H9 (cell line): ENCODE results near the gene STYXL1. TPM values are rescaled to one million over a fixed set of nuclear protein-coding genes. Genes with fewer than 3 reads are reported as not detected.
A peak's percentile ranks its signal among the peaks of the same experiment; 100 is the strongest.

Experiments
- DNase-seq: peaks from one replicate; pipeline ENCODE4 v3.0.0-alpha.2; 2017
- H2AFZ ChIP-seq: one replicate; pipeline ENCODE4 v1.6.1; 2013; ENCODE audit warnings: mild to moderate bottlenecking, low read length, control low read depth, moderate library complexity
- H2AK5ac ChIP-seq: 2 replicates; pipeline ENCODE4 v1.6.1; 2013; ENCODE audit warnings: low read length, control low read depth, mixed read lengths; ENCODE audit not compliant: insufficient read length
- H2BK120ac ChIP-seq: one replicate; pipeline ENCODE4 v1.6.1; 2013; ENCODE audit warnings: low read depth, mild to moderate bottlenecking, low read length, control low read depth, inconsistent platforms; ENCODE audit not compliant: poor library complexity, severe bottlenecking
- H2BK12ac ChIP-seq: 2 replicates; pipeline ENCODE4 v1.6.1; 2013; ENCODE audit warnings: low read length, control low read depth, mixed read lengths, low read depth; ENCODE audit not compliant: insufficient read length
- H2BK15ac ChIP-seq: 2 replicates; pipeline ENCODE4 v1.6.1; 2013; ENCODE audit warnings: low read depth, low read length, control low read depth
- H2BK20ac ChIP-seq: one replicate; pipeline ENCODE4 v1.6.1; 2013; ENCODE audit warnings: low read depth, mild to moderate bottlenecking, low read length, control low read depth, inconsistent platforms; ENCODE audit not compliant: poor library complexity, severe bottlenecking
- H2BK5ac ChIP-seq: 2 replicates; pipeline ENCODE4 v1.6.1; 2013; ENCODE audit warnings: low read length, control low read depth, mixed read lengths; ENCODE audit not compliant: insufficient read length
- H3K14ac ChIP-seq: 2 replicates; pipeline ENCODE4 v1.6.1; 2013; ENCODE audit warnings: low read length, control low read depth; ENCODE audit not compliant: insufficient read depth
- H3K18ac ChIP-seq: 2 replicates; pipeline ENCODE4 v1.6.1; 2013; ENCODE audit warnings: low read depth, mild to moderate bottlenecking, mixed read lengths, low read length, control low read depth; ENCODE audit not compliant: insufficient read length
- H3K23ac ChIP-seq: 2 replicates; pipeline ENCODE4 v1.6.1; 2013; ENCODE audit warnings: low read length, control low read depth, mixed read lengths, low read depth; ENCODE audit not compliant: insufficient read length
- H3K23me2 ChIP-seq: 2 replicates; pipeline ENCODE4 v1.6.1; 2013; ENCODE audit warnings: low read depth, mild to moderate bottlenecking, mixed read lengths, low read length, control low read depth; ENCODE audit not compliant: insufficient read length, poor library complexity, severe bottlenecking
- H3K27ac ChIP-seq: 2 replicates; pipeline ENCODE4 v1.5.1; 2013; ENCODE audit warnings: low read length, control low read depth, mixed read lengths, low read depth; ENCODE audit not compliant: insufficient read length
- H3K27me3 ChIP-seq: 2 replicates; pipeline ENCODE4 v1.6.1; 2013; ENCODE audit warnings: low read length, control low read depth, inconsistent platforms; ENCODE audit not compliant: insufficient read depth
- H3K4ac ChIP-seq: 2 replicates; pipeline ENCODE4 v1.6.1; 2013; ENCODE audit warnings: low read depth, mild to moderate bottlenecking, control low read depth, inconsistent platforms, low read length, moderate library complexity
- H3K4me1 ChIP-seq: 2 replicates; pipeline ENCODE4 v1.6.1; 2013; ENCODE audit warnings: low read length, control low read depth, inconsistent platforms; ENCODE audit not compliant: insufficient read depth
- H3K4me2 ChIP-seq: 2 replicates; pipeline ENCODE4 v1.6.1; 2013; ENCODE audit warnings: low read length, control low read depth, mixed read lengths; ENCODE audit not compliant: insufficient read length, insufficient read depth
- H3K56ac ChIP-seq: 2 replicates; pipeline ENCODE4 v1.6.1; 2013; ENCODE audit warnings: low read depth, mild to moderate bottlenecking, mixed read lengths, low read length, control low read depth; ENCODE audit not compliant: insufficient read length
- H3K79me1 ChIP-seq: 2 replicates; pipeline ENCODE4 v1.6.1; 2013; ENCODE audit warnings: low read depth, mild to moderate bottlenecking, moderate library complexity, low read length, control low read depth, inconsistent platforms; ENCODE audit not compliant: insufficient read depth, poor library complexity, severe bottlenecking
- H3K79me2 ChIP-seq: 2 replicates; pipeline ENCODE4 v1.6.1; 2013; ENCODE audit warnings: low read length, control low read depth, inconsistent platforms; ENCODE audit not compliant: insufficient read depth
- H3K9ac ChIP-seq: 2 replicates; pipeline ENCODE4 v1.6.1; 2013; ENCODE audit warnings: low read length, control low read depth, mixed read lengths; ENCODE audit not compliant: insufficient read length; ENCODE audit errors: extremely low read depth
- H3K9me3 ChIP-seq: one replicate; pipeline ENCODE4 v1.6.1; 2013; ENCODE audit warnings: low read depth, low read length, inconsistent platforms; ENCODE audit not compliant: control insufficient read depth
- H3T11ph ChIP-seq: one replicate; pipeline ENCODE4 v1.6.1; 2013; ENCODE audit warnings: mild to moderate bottlenecking, low read length, control low read depth, inconsistent platforms
- H4K20me1 ChIP-seq: one replicate; pipeline ENCODE4 v1.6.1; 2013; ENCODE audit not compliant: control insufficient read depth, insufficient read length, insufficient read depth
- H4K5ac ChIP-seq: 2 replicates; pipeline ENCODE4 v1.6.1; 2013; ENCODE audit warnings: low read depth, mild to moderate bottlenecking, mixed read lengths, low read length, control low read depth; ENCODE audit not compliant: insufficient read length
- H4K8ac ChIP-seq: replicated peaks from 2 replicates; pipeline ENCODE4 v1.6.1; 2013; ENCODE audit warnings: low read length, control low read depth, mixed read lengths, low read depth; ENCODE audit not compliant: insufficient read length
- H4K91ac ChIP-seq: 2 replicates; pipeline ENCODE4 v1.6.1; 2013; ENCODE audit warnings: low read depth, mild to moderate bottlenecking, moderate library complexity, mixed read lengths, low read length, control low read depth; ENCODE audit not compliant: insufficient read length
- H3K27ac Mint-ChIP-seq, 3 experiments: 2 replicates in 2 of 3; 3 replicates in 1 of 3; pipeline ENCODE4 v1.8.0; 2020 to 2021; ENCODE audit warnings: mixed read lengths in 3 of 3, mild to moderate bottlenecking in 1 of 3, moderate library complexity in 1 of 3
- H3K27me3 Mint-ChIP-seq: 2 replicates; pipeline ENCODE4 v1.8.0; 2021; ENCODE audit warnings: low read depth, mild to moderate bottlenecking, moderate library complexity, mixed read lengths
- H3K36me3 Mint-ChIP-seq, 3 experiments: 2 replicates in 2 of 3; 3 replicates in 1 of 3; pipeline ENCODE4 v1.8.0; 2020 to 2021; ENCODE audit warnings: low read depth in 3 of 3, mixed read lengths in 3 of 3; ENCODE audit not compliant: insufficient read depth in 1 of 3
- H3K4me1 Mint-ChIP-seq, 2 experiments: 2 replicates each; pipeline ENCODE4 v1.8.0; 2020; ENCODE audit warnings: mixed read lengths in 2 of 2
- H3K4me3 Mint-ChIP-seq, 2 experiments: 2 replicates in 1 of 2; 3 replicates in 1 of 2; pipeline ENCODE4 v1.8.0; 2020 to 2021; ENCODE audit warnings: mild to moderate bottlenecking in 2 of 2, mixed read lengths in 2 of 2, moderate library complexity in 1 of 2
- H3K9me3 Mint-ChIP-seq, 2 experiments: 2 replicates in 1 of 2; 3 replicates in 1 of 2; pipeline ENCODE4 v1.8.0; 2020; ENCODE audit warnings: mild to moderate bottlenecking in 2 of 2, mixed read lengths in 2 of 2, moderate library complexity in 1 of 2
- CTCF ChIP-seq: fragments of 200-600 bp; sonication (generic); conservative IDR thresholded peaks from 3 replicates; pipeline ENCODE4 v1.8.0; 2021; ENCODE audit warnings: antibody characterized with exemption, mild to moderate bottlenecking
- WGBS: extraction: QIAGEN DNeasy Blood & Tissue Kit; methylation state at CpG from one replicate; pipeline ENCODE4 v1.1.7; 2013; ENCODE audit warnings: missing lambda C conversion rate, low lambda C conversion rate, mixed read lengths; ENCODE audit not compliant: insufficient read length; ENCODE audit errors: extremely low coverage; 5-methylcytosine and 5-hydroxymethylcytosine counted together
- total RNA-seq: library from RNA; stranded (reverse); gene quantifications from 2 replicates; pipeline ENCODE4 v1.2.1, GENCODE V29; 2021

Gene STYXL1
- total RNA-seq, 1 experiment from 2014 or later: 38.7 TPM

- DNase-seq: peak; percentile 75
- Histone ChIP-seq H3K9me3 (no peaks in the 10 kb centered on the region), H3K23me2 (no peaks in the 10 kb centered on the region), H4K8ac (no peak overlapping the region), H2AFZ (no peak overlapping the region), H3K27me3 (no peaks in the 10 kb centered on the region), H3T11ph (no peak overlapping the region), H3K4me1 (no peaks in the 10 kb centered on the region), H3K27ac (no peak overlapping the region), H4K20me1 (no peaks in the 10 kb centered on the region), H3K4me2 (no peak overlapping the region), H2BK120ac (no peak overlapping the region), H3K14ac (no peak overlapping the region), H2BK20ac (no peak overlapping the region), H4K5ac (no peak overlapping the region), H2BK15ac (no peak overlapping the region), H3K9ac (no peak overlapping the region), H2BK5ac (no peak overlapping the region), H2BK12ac (no peak overlapping the region), H3K56ac (no peak overlapping the region), H3K23ac (no peak overlapping the region), H3K79me1 (no peaks in the 10 kb centered on the region), H3K18ac (no peak overlapping the region), H2AK5ac (no peak overlapping the region), H3K4ac (no peak overlapping the region), H3K79me2 (no peaks in the 10 kb centered on the region), H4K91ac (no peak overlapping the region)
- Mint-ChIP-seq H3K4me1 (peaks cover 13 to 16% of the 10 kb centered on the region in 2 experiments), H3K27ac (peak overlapping the region in 2 of 3 experiments; percentile 74 to 93; a peak in 4 of 7 replicates), H3K27me3 (no peaks in the 10 kb centered on the region), H3K4me3 (no peak overlapping the region; a peak in 1 of 5 replicates), H3K9me3 (peaks cover 2 to 3% of the 10 kb centered on the region in 2 experiments; a peak in 1 of 5 replicates), H3K36me3 (peaks cover 18 to 55% (median 53%) of the 10 kb centered on the region in 3 experiments; a peak in 6 of 7 replicates)
- TF ChIP-seq CTCF: no peak
- WGBS: no CpG with 5 or more reads among the region's 16 CpGs
These were observed 90.6 kb downstream of the STYXL1 start for GRCh38 chr7:75957021-75957736.
